ENCODE results near the gene PDGFB.

DNA sequence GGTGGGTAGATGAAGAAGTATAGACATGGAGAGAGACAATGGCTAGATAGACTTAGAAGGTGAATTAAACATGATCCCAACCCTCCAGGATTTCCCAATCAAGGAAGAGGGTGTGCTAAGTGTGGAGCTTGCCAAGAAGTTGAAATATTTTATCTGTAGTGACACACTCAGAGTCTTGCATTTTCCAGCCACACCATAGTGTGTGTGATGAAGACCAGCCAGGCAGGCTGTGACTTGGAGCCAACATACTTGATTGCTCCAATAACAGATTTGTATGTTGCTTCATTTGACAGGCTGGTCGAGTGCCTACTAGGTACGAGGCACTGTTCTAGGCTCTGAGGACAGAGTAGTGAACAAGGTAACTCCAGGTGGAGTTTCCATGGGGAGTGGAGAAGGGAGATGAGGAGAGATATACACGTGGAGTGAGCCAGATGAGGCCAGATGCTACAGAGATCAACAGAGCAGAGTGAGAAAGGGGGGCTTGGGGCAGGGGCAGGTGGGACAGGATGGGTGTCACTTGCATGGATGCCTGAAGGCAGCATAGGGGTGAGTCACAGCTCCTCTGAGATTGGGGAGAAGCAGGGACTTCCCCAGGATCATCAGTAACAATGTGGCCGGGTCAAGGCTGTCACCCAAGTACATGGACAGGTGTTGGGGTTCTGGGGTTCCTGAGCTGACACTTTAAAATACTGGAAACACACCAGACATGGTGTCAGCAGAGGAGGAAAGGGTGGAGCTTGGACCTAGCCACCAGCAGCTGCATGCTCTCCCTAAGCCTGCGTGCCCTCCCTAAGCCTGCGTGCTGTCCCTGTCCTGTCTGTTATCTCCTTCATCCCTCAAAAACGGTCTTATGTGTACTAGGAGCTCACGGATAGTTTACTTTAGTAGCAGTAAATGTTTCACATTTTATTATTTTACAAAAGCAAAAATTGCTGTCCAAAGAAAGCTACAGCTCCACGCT lies 23.6 kb downstream of the PDGFB start:
- no peak for TF ChIP-seq ADNP (tag; IDR thresholded peaks at IDR 0.05)
- TF ChIP-seq, protein P1, sequence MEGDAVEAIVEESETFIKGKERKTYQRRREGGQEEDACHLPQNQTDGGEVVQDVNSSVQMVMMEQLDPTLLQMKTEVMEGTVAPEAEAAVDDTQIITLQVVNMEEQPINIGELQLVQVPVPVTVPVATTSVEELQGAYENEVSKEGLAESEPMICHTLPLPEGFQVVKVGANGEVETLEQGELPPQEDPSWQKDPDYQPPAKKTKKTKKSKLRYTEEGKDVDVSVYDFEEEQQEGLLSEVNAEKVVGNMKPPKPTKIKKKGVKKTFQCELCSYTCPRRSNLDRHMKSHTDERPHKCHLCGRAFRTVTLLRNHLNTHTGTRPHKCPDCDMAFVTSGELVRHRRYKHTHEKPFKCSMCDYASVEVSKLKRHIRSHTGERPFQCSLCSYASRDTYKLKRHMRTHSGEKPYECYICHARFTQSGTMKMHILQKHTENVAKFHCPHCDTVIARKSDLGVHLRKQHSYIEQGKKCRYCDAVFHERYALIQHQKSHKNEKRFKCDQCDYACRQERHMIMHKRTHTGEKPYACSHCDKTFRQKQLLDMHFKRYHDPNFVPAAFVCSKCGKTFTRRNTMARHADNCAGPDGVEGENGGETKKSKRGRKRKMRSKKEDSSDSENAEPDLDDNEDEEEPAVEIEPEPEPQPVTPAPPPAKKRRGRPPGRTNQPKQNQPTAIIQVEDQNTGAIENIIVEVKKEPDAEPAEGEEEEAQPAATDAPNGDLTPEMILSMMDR (IDR thresholded peaks at IDR 0.05 in 2 of 3, conservative IDR thresholded peaks at IDR 0.05 in 1 of 3; ENCODE audit: insufficient read depth in 2 of 3, low read depth in 1 of 3, low read length in 3 of 3): no peak
- TF ChIP-seq, protein P2, sequence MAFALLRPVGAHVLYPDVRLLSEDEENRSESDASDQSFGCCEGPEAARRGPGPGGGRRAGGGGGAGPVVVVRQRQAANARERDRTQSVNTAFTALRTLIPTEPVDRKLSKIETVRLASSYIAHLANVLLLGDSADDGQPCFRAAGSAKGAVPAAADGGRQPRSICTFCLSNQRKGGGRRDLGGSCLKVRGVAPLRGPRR (CRISPR knock-in tag; IDR thresholded peaks at IDR 0.05): no peak
- TF ChIP-seq POLR2AphosphoS5 (IDR thresholded peaks at IDR 0.05; ENCODE audit: control insufficient read depth, insufficient read depth, low read depth, low read length): no peak

Data from K562 (cell line).